HEK293T (cell line): ENCODE measurements around the gene TFIP11.

Experiments
- CTCF ChIA-PET: fragments of 350-600 bp; formaldehyde crosslinking; extraction: SDS; loops from one replicate; lab custom pipeline; 2021; ENCODE audit warnings: antibody characterized with exemption, inconsistent platforms; lab: Yijun Ruan, JAX
- POLR2A ChIA-PET: fragments of 350-600 bp; formaldehyde crosslinking; extraction: SDS; loops from one replicate; lab custom pipeline; 2020; ENCODE audit warnings: antibody characterized with exemption, inconsistent platforms; lab: Yijun Ruan, JAX
- DNase-seq: peaks from one replicate; pipeline ENCODE4 v3.0.0; 2012; ENCODE audit warnings: mixed read lengths; ENCODE audit errors: extremely low spot score
- ARNT ChIP-seq: fragments of 450-650 bp; IDR thresholded peaks from 2 replicates; pipeline ENCODE4 v1.6.1; 2017; ENCODE audit warnings: mild to moderate bottlenecking
- BHLHE40 ChIP-seq: fragments of 450-650 bp; IDR thresholded peaks from 2 replicates; pipeline ENCODE4 v1.6.1; 2016; ENCODE audit warnings: mild to moderate bottlenecking, moderate library complexity, borderline replicate concordance
- CTBP1 ChIP-seq: fragments of 450-650 bp; IDR thresholded peaks from 2 replicates; pipeline ENCODE4 v1.6.1; 2016; ENCODE audit warnings: borderline replicate concordance
- ELF4 ChIP-seq: fragments of 450-650 bp; IDR thresholded peaks from 2 replicates; pipeline ENCODE4 v1.6.1; 2017; ENCODE audit warnings: antibody characterized with exemption
- FOXA1 ChIP-seq: fragments of 450-650 bp; IDR thresholded peaks from 2 replicates; pipeline ENCODE4 v1.6.1; 2016; ENCODE audit warnings: mild to moderate bottlenecking
- FOXK2 ChIP-seq: fragments of 450-650 bp; IDR thresholded peaks from 2 replicates; pipeline ENCODE4 v1.6.1; 2016; ENCODE audit warnings: mild to moderate bottlenecking
- FOXM1 ChIP-seq: fragments of 450-650 bp; IDR thresholded peaks from 2 replicates; pipeline ENCODE4 v1.6.1; 2017; ENCODE audit warnings: mild to moderate bottlenecking, borderline replicate concordance
- HDGF ChIP-seq: fragments of 450-650 bp; IDR thresholded peaks from 2 replicates; pipeline ENCODE4 v1.6.1; 2017; ENCODE audit warnings: antibody characterized with exemption, borderline replicate concordance
- L3MBTL2 ChIP-seq: fragments of 450-650 bp; conservative IDR thresholded peaks from 2 replicates; pipeline ENCODE4 v1.6.1; 2016; ENCODE audit warnings: mild to moderate bottlenecking
- LEF1 ChIP-seq: fragments of 450-650 bp; IDR thresholded peaks from 2 replicates; pipeline ENCODE4 v1.6.1; 2017; ENCODE audit warnings: mild to moderate bottlenecking, borderline replicate concordance
- NFRKB ChIP-seq: fragments of 450-650 bp; IDR thresholded peaks from 2 replicates; pipeline ENCODE4 v1.6.1; 2016; ENCODE audit warnings: mild to moderate bottlenecking, moderate library complexity
- SP1 ChIP-seq: fragments of 450-650 bp; IDR thresholded peaks from 2 replicates; pipeline ENCODE4 v1.6.1; 2017
- SUZ12 ChIP-seq: fragments of 450-650 bp; IDR thresholded peaks from 2 replicates; pipeline ENCODE4 v1.6.1; 2016; ENCODE audit warnings: mild to moderate bottlenecking
- TARDBP ChIP-seq: fragments of 450-650 bp; IDR thresholded peaks from 2 replicates; pipeline ENCODE4 v1.6.1; 2016
- ZNF384 ChIP-seq: fragments of 450-650 bp; IDR thresholded peaks from 2 replicates; pipeline ENCODE4 v1.6.1; 2016
- TF ChIP-seq, protein P1 (sequence below): fragments of 450-650 bp; IDR thresholded peaks from 2 replicates; pipeline ENCODE4 v1.6.1; 2016

The TFIP11 gene

GRCh38 chr22:26550498-26551033 is 38.3 kb upstream of the TFIP11 start:
- TF ChIP-seq L3MBTL2 = no peak
- no peak for TF ChIP-seq FOXA1
- TF ChIP-seq SUZ12 = no peak
- TF ChIP-seq NFRKB = no peak
- no peak for TF ChIP-seq FOXM1
- TF ChIP-seq BHLHE40 = no peak
- no peak for TF ChIP-seq SP1
- no peak for TF ChIP-seq ELF4
- no peak for TF ChIP-seq TARDBP
- no peak for TF ChIP-seq ARNT
- DNase-seq = no peak
- POLR2A ChIA-PET = no interaction called here
- CTCF ChIA-PET = interaction anchor here (0.7 kb wide), 1 partner anchor 173 kb away, joined by 3 read pairs; no protein-coding TSS in a partner anchor

DNA sequence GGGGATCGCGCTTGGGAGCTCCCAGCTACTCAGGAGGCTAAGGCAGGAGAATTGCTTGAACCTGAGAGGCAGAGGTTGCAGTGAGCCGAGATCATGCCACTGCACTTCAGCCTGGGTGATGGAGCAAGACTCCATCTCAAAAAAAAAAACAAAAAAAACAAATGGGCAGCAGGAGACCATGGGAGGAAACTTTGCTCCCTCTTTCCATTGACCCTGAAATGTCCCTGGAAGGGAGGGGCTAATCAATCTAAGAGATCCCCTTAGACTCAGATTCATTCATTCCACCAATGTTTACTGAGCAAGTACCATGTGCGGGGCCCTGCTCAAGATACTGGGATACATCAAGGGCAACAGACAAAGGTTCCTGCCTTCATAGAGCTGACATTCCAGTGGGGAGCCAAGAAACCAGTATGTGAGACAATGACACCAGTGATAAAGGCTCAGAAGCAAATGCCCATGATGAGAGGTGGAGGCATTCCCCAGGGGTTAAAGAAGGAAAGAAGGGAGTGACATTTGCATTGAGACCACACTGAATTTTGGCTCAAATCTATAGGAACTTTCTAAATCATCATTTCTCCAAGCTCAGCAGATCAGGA is 37.7 kb upstream of the TFIP11 start:
- POLR2A ChIA-PET = no interaction called here
- no peak for DNase-seq
- no peak for TF ChIP-seq L3MBTL2
- no peak for TF ChIP-seq BHLHE40
- no peak for TF ChIP-seq FOXM1
- TF ChIP-seq ELF4 = no peak
- TF ChIP-seq SUZ12 = no peak
- no peak for TF ChIP-seq SP1
- no peak for TF ChIP-seq ARNT
- no peak for TF ChIP-seq FOXK2
- CTCF ChIA-PET = interaction anchor here (0.6 to 0.7 kb wide), 2 partner anchors 173 to 837 kb away, joined by 3 read pairs; no protein-coding TSS in a partner anchor

GRCh38 chr22:26548984-26549383 is 36.7 kb upstream of the TFIP11 start:
- ChIA-PET CTCF (no interaction called here), POLR2A (no interaction called here)

GRCh38 chr22:26548303-26548702 is 36.0 kb upstream of the TFIP11 start:
- no peak for TF ChIP-seq L3MBTL2
- TF ChIP-seq, protein P1, sequence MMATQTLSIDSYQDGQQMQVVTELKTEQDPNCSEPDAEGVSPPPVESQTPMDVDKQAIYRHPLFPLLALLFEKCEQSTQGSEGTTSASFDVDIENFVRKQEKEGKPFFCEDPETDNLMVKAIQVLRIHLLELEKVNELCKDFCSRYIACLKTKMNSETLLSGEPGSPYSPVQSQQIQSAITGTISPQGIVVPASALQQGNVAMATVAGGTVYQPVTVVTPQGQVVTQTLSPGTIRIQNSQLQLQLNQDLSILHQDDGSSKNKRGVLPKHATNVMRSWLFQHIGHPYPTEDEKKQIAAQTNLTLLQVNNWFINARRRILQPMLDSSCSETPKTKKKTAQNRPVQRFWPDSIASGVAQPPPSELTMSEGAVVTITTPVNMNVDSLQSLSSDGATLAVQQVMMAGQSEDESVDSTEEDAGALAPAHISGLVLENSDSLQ = no peak
- no peak for TF ChIP-seq ZNF384
- no peak for TF ChIP-seq ELF4
- no peak for TF ChIP-seq CTBP1
- no peak for TF ChIP-seq SP1
- no peak for TF ChIP-seq FOXM1
- TF ChIP-seq FOXA1 = no peak
- TF ChIP-seq FOXK2 = no peak
- no peak for TF ChIP-seq ARNT
- POLR2A ChIA-PET = no interaction called here
- no peak for DNase-seq
- CTCF ChIA-PET = no interaction called here

More at GRCh38 chr22:26548984-26549383, 36.7 kb upstream of the TFIP11 start:
- DNase-seq = no peak
- no peak for TF ChIP-seq ARNT
- TF ChIP-seq FOXA1 = no peak
- no peak for TF ChIP-seq SUZ12
- no peak for TF ChIP-seq LEF1
- TF ChIP-seq HDGF = no peak
- no peak for TF ChIP-seq FOXM1
- TF ChIP-seq BHLHE40 = no peak
- TF ChIP-seq L3MBTL2 = no peak
- no peak for TF ChIP-seq CTBP1
- no peak for TF ChIP-seq FOXK2
- TF ChIP-seq ELF4 = no peak
- no peak for TF ChIP-seq NFRKB
- TF ChIP-seq TARDBP = no peak
- no peak for TF ChIP-seq SP1
- TF ChIP-seq ZNF384 = no peak
- TF ChIP-seq, protein P1 = no peak

- DNase-seq = no peak
- POLR2A ChIA-PET = no interaction called here
- no peak for TF ChIP-seq TARDBP
- no peak for TF ChIP-seq ARNT
- no peak for TF ChIP-seq FOXK2
- TF ChIP-seq, protein P1 = no peak
- no peak for TF ChIP-seq BHLHE40
- no peak for TF ChIP-seq HDGF
- TF ChIP-seq SUZ12 = no peak
- no peak for TF ChIP-seq CTBP1
- no peak for TF ChIP-seq SP1
- TF ChIP-seq FOXA1 = no peak
- TF ChIP-seq NFRKB = no peak
- no peak for TF ChIP-seq FOXM1
- TF ChIP-seq L3MBTL2 = no peak
- TF ChIP-seq ELF4 = no peak
- TF ChIP-seq ZNF384 = no peak
- TF ChIP-seq LEF1 = no peak
- CTCF ChIA-PET = no interaction called here
Observed at GRCh38 chr22:26547837-26548236, 35.6 kb upstream of the TFIP11 start.

GRCh38 chr22:26547426-26547825 is 35.2 kb upstream of the TFIP11 start:
- ChIA-PET CTCF (no interaction called here), POLR2A (no interaction called here)
- no peak for DNase-seq
- TF ChIP-seq, protein P1 = no peak
- no peak for TF ChIP-seq LEF1
- no peak for TF ChIP-seq FOXM1
- no peak for TF ChIP-seq TARDBP
- TF ChIP-seq L3MBTL2 = no peak
- TF ChIP-seq SUZ12 = no peak
- TF ChIP-seq FOXA1 = no peak
- no peak for TF ChIP-seq ELF4
- no peak for TF ChIP-seq CTBP1
- no peak for TF ChIP-seq HDGF
- no peak for TF ChIP-seq BHLHE40
- TF ChIP-seq ZNF384 = no peak
- TF ChIP-seq SP1 = no peak
- TF ChIP-seq ARNT = no peak
- no peak for TF ChIP-seq FOXK2
